GM18870 (cell line): ENCODE measurements around the gene LIN7C.

Experiments
- ATAC-seq: cut with Tn5 transposase; IDR thresholded peaks from one replicate; pipeline ENCODE4 v1.9.1; 2021; ENCODE audit warnings: moderate library complexity; ENCODE audit not compliant: unreplicated experiment

The LIN7C gene

DNA sequence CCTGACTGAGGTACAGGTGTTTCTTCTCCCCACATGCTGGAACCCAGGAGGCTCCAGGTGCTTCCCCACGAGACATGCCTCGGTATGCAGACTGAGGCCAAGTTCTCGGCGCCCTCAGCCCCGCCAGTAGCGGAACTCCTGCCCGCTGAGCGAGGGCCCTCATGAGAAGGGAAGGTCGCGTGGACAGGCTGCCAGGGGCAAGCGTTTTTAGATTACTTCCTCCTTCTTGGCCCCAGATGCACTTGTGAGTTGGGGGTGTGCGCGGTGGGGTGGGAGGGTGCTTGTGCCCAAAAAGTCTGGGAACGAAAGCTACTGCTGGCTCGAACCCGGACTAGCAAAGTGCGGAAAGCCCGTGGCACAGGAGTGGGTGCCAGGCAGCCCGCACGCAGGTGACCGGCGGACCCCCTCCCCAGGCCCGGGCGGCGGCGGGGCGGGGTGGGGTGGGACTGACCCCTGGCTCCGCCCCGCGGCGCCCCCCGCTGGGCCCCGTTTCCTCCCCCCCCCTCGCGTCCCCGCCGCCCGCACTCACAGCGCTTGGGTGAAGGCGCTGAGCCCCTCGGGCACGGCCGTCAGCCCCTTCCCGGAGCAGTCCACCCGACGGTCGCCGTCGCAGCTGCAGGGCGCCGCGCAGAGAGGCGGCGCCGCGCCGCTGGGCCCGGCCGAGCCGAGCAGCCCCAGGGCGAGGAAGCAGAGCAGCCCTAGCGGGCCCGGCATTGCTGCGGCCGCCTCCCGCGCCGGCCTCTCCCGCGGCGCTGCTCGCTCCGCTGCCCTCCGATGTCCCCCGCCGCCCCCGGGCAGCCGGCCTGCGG lies 34.8 kb downstream of the LIN7C start:
- ATAC-seq, result no peak

DNA sequence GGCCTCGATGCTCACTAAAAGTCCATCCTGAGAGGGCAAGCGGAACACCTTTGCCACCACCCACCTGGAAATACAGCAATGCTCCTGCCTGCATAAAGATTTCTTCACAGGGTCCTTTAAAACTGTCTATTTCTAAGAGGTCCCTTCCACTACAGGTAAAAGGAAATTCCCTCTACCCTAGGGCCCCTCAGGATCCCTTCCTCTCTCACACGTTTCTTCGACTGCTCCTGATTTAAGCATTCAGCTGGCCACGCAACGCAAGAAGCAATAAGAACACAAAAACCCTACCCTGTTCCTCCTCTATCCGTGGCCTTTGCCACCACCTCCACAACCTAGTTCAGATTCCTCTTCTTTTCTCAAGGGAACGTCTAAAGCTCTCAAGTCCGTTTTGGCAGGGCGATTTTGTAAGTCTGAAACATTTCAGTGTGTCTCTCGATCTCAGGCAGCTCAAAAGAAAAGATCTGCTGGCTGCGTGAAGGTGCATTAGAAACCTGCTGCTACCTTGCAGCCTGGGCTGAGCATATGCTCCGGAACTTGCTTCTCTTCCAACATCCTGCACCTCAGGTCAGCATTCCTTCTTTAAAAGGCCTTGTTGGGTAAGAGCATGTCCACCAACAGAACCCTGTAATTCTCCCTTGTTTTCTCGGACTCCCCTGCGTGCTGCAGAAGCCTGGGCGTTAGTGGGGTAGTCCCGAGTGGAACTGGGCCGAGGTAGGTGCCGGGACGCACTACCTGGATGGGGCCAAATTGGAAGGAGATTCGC lies 35.6 kb downstream of the LIN7C start:
- no peak for ATAC-seq

DNA sequence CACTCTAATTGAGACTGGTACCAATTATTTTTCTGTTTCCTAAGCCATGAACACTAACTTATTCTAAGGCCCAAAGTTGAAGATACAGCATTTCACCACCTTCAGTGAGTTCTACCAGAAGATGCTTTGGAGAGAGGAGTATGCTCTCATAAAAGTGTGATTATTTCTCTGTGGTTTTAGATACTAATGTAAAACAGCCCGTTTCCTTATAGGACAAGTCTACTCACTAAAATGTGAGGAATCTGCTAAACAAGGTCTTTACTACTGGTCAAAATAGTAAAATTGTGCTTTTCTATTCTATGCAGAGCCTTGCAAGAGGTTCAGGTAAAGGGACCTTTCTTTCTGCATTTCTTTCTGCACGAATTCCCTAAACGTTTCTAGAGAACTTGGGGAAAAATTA lies 36.4 kb downstream of the LIN7C start:
- ATAC-seq, result no peak

DNA sequence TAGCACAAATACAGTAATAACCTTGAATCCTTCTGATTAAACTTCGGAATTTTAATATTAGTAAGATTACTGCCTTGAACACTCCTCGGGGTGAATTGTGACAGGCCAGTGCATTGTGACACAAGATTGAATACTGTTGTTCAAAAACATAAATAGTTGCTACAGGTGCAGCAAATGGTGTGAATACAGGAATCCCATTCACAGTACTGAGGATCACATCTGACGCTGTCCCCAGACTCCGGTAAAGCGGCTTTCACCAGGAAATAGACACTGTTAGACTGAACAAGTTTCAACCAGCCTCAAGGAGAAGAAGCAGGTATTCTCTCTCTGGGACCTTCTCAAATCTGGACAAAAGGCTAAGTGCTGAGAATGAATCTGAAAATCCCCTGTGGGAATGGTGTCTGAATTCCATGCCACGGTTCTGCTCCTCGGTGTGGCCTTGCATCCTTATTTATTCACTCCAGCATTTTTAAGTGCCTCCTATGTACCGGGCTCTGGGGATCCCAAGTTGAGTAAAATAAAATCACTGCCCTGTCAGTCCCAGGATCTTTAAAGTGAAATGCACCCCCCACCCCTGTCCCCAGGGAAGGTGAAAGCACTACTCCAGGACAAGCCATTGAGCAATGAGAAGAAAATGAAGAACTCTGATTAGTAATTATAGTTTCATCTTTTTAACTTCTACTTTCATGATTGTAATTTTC lies 37.4 kb downstream of the LIN7C start:
- no peak for ATAC-seq

DNA sequence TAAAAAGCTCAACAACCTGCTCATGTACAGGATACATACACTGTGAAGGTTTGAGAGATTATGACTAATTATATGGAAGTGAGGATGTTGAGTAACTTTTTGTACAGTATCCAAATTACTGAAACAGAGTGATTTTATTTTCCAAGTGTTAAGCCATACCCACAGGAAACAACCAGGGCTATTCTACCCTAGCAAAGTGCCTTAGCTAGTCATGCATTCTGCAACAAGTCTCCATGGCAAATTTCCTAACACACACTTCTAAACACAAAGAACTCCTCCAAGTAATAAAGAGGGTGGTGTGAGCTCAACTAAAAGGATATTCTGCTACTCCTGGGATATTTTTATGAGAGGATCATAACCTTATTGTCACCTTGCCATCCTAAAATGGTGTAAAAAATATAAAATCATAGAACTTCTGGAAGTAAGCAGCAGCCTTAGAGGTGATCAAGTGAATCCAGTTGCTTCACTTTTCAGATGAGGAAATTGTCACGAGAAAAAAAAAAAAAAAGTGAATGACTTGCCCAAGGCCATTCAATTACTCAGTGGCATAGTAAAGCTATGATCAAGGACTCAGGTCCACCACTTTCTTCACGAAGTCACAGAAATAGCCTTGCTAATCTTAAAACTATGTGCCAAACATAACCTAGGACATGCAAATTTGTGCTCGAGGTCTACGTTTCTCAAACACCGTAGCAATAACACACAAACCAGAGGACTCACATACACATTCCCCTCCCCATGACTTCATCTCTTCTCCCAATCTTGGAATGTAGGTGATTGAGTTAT lies 38.2 kb downstream of the LIN7C start:
- ATAC-seq, result no peak

DNA sequence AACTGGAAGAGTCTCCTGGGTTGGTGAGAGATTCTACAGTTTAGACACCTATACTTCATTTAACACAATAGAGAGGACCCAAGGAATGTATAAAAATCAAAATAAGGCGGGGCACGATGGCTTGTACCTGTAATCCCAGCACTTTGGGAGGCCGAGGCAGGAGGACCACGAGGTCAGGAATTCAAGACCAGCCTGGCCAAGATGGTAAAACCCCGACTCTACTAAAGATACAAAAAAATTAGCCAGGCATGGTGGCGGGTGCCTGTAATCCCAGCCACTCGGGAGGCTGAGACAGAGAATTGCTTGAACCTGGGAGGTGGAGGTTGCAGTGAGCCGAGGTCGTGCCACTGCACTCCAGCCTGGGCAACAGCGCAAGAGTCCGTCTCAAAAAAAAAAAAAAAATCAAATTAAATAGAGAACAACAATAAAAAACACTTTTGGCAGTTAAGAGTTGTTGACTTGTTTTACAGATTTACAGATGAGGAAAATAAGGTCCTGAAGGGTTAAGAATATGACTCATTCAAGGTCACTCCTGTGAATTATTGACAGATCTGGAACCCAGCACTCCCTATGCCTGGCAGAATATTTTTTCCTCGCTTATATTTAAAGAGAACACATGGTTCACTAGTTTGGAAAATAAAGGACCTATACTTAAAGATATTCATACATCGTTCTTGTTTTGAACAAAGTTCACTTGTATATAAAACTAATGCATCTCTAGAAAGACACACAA lies 39.2 kb downstream of the LIN7C start:
- ATAC-seq, result no peak

DNA sequence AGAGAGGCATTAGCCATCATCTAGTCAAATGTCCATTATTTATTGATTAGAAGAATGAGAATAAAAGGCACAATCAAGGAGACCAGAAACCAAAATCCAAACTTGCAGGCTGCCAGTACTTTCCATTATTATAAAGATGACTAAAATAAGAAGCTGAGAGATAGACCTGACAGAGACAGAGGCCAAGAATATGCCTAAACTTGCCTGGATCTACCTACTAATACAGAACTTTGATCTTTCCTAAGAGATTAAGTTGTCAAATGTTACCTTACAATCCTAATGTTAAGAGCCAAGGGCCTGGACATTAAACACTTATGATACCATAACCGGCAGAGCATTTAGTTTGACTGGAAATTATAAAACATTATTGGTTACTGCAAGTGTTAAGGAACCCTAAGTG lies 40.2 kb downstream of the LIN7C start:
- ATAC-seq, result no peak

DNA sequence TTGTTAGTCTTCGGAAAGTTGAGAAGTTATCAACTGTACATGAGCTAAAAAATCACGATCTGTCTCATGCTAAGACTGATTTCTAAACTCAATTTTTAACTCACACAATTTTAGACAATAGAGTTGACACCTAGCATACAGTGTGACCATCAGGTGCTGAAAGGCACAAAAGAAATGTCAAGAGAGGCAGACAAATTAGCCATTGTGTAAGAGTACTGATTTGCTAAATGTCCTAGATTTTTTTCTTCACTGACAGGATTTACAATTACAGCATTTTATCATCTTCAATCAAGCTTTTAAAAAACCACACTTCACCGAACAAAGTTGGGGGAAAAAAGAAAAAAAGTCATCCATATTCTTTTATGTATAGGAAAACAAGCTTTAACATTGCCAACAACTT lies 40.9 kb downstream of the LIN7C start:
- ATAC-seq, result no peak

DNA sequence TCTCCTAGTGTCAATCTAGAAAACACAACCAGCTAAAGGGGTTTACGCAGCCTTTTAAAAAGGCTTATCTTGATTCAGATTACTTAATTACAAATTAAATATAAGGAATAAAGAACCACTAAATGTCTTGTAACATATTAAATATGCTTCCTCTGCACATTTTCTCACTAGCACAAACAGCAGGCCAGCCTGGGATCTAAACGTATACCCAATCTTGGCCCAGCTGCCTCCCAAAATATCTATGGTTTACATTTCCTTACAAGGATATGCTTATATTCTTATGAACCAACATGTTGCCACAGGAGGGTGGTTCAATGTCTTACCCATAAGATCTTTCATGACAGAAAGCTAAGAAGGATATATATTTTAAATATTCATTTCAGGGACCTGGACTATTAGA lies 41.7 kb downstream of the LIN7C start:
- ATAC-seq, result no peak

DNA sequence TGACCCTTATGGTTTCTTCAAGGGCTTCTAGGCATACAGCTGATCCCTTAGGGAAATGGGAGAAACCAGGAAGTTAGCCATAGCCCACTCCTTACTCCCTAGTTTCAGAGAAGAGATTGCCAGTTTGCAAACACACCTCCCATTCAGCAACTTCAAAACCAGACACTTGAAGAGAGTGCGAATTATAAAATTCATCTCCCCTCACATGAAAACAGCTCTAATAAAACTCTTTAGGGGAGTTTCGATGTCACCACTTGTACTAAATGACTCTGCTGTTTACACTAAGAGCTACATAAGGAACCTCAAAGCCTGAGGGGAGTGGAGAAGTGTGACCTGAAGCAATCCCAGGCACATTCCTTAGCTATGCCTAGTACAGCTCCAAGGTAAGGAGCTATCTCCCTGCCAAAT lies 42.3 kb downstream of the LIN7C start:
- no peak for ATAC-seq

DNA sequence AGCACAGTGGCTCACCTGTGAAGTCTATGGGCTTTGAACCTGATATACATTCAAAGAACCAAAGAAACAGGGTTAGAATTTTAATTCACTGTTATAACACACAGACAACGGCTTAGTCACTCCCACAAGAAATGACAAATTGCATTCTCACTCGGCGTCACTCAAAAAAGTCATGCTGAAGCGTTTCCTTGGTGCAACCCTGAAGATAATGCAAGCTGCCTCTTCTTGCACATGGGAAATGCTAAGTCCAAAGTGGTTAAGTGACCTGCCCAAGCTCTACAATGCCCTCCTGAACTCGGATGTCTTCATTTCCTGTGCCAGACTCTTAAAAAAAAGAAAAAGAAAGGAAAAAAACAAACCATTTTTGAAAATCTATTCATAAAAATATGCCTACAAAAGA lies 44.0 kb downstream of the LIN7C start:
- ATAC-seq, result no peak

DNA sequence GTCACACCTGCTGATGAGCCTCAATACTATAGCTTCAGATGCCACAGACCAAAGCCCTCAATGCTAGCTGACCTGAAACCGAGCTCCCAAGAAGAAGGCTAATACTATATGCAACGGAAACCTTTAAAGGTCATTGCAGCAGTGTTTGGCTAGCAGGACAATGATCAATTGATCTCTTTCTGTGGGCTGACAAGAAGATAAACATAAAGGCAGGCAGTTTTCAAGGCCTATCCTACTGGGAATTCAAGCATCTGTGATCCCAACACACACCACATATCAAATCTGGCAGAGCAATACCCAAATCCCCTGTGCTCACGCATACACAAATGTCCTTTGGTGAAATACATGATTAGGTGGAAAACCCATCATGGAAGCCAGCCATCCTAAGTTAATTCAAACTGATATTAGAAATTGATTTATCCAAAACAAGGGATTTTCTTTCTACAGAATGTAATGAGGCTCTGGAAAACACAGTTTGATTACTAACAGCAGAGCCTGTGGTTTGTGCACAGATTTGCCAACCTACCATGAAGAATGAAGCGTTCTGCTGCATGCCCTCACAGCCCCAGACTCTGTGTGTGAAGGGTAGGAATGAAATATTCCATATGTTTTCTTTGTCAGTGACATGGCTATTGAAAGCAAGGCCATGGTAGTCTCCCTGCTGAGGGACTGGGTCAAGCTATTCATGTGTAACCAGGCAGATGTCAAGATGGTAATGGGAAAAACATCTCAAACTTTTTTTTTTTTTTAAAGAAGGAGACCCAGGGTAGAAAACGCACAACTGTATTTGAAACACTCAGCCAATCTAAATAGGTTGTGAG lies 46.2 kb downstream of the LIN7C start:
- ATAC-seq, result no peak

DNA sequence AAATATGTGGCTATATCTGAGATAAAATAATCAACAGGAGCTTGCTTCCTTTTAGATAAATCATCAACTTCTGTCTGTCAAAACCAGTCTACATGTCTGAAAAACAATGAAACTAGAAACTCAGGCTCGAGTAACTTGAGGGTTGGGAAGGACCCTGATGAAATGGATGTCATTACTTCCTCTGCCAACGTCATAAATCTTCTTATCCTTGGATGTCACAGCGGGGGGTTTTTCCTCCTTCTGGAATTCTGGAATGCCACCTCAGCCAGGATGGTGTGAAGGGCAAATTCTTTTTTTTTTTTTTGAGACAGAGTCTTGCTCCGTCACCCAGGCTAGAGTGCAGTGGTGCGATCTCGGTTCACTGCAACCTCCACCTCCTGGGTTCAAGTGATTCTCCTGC lies 47.4 kb downstream of the LIN7C start:
- no peak for ATAC-seq

DNA sequence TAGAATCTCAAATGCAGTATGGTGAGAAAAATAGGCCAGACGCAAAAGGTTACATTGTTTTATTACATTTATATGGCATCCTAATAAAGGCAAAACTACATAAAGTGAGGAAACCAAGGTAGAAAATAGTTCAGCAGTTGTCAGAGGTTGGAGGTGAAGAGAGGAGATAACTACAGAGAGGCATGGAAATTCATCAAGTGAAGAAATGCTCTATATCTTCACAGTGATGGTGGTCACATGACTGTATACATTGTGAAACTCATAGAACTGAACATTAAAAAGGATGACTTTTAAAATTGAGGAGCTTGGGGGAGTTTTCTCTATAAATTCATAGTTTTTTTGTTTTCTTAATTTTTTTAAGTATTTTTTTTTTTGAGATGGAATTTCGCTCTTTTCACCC lies 48.4 kb downstream of the LIN7C start:
- ATAC-seq, result no peak

DNA sequence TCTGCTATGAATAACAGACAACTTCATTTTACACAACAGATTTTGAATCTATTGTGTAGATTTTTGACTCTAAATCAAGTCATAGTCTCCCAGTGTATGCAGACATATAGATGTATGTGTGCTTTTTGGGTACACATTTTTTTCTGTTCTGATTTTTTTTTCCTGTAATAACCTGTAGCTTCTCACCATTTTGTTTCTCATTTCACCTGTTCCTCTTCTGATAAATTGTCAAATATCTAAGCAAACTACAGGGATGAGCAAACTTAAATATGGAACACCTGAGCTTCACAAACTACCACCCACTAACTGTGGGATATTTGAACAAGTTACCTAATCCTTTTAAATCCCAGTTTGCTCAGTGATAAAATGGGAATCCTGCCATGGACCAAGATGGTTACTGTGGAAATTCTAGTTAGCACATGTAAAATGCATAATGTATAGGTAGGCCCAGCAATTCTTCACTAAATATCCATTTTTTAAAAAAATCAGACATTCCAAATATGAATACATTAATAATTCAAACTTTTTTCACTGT lies 49.7 kb downstream of the LIN7C start:
- no peak for ATAC-seq

DNA sequence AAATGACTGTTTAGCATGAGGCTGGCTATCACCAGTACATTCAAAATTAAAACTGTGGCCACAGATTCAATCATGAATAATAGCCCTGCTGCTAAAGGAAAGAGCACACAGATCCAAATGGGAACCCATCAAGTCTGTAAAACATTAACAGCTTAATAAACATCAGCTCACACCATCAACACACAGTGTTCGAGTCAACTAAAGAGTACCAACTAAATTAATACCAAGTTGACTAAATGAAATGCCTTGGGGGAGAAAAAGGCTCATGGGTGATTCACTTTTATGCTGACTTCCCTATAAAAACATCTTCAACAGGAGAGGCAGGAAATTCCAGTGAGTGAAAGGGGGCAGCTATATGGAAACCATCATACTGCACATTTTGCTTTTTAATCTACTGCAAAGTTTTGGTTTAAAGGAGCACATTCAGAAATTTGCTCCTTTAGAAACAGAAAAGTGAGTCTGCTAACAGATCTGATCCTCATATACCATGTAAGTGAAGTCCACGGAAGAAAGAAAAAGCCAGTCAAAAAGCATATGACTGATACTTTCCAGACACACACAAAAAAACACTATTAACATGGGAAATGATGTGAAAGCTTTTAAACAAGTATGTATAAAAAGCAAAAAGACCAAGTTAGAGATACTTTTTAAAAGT lies 50.3 kb downstream of the LIN7C start:
- ATAC-seq, result no peak

DNA sequence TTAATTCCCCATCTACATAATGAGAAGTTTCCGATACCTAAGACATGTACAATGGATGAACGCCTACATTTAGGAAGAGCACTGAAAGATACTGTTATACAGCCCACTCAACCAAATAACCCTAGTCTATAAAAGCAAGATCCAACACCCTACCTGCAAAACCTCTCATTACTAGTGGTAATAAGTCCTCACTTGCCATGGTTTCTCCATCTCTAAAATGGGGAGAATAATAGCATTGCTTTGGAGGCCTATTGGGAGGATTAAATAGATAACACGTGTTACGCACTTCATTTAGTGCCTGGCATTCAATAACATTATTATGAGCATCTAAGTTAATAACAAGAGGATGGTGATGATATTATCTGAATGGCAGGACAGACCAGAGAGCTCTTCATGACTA lies 50.9 kb downstream of the LIN7C start:
- no peak for ATAC-seq

DNA sequence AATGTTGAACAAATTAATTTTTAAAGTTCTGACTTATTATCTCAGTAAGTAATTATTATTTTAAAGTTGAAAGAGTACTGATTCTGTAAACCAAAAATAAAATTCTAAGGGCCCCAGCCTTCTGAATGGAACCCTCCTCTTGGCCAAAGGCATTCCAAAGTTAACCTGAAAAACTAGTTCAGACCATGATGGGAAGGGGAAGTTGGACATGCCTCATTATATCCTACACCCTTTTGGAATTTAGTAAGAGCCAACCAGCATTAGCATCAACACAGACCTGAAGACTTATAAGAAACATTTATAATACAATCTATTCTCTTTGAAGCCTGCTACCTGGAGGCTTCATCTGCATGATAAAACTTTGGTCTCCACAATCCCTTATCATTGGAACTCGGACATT lies 52.9 kb downstream of the LIN7C start:
- ATAC-seq, result no peak

DNA sequence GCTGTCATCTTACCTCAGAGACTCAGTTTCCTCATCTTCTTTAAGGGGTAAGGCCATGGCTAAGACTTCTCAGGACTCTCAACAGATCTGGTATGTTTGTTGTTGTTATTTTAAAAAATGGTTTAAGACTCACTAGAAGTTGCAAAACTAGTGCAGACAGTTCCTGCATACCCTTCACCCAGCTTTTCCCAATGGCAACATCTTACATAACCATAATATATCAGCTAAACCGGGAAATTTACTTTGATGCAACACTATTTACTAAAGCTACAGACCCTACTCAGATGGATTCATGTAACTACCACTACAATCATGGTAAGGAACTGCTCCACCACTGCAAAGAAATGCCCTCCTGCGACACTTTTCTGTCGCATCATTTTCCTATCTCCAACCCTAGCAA lies 54.4 kb downstream of the LIN7C start:
- no peak for ATAC-seq
